CD4-positive, alpha-beta T cell (primary cell): ENCODE results near the gene PKHD1. TPM values are rescaled to one million over a fixed set of nuclear protein-coding genes. Genes with fewer than 3 reads are reported as not detected.

Source experiments
- ATAC-seq: fragments of 200-7000 bp; cut with Tn5 transposase; one replicate; pipeline ENCODE4 v1.10.0; 2022; ENCODE audit warnings: mild to moderate bottlenecking; ENCODE audit not compliant: poor library complexity
- CTCF ChIA-PET: fragments of 350-600 bp; sonication (Branson Sonifier 250); formaldehyde crosslinking; loops from one replicate; lab custom pipeline; 2021; ENCODE audit warnings: antibody characterized with exemption, inconsistent platforms; lab: Charles Lee
- POLR2A ChIA-PET: fragments of 350-600 bp; sonication (Branson Sonifier 250); formaldehyde crosslinking; loops from one replicate; lab custom pipeline; 2021; ENCODE audit warnings: antibody characterized with exemption, inconsistent platforms; lab: Charles Lee
- DNase-seq, 14 experiments: peaks; one replicate each; pipeline ENCODE4 v3.0.0-alpha.2; 2013 to 2020; ENCODE audit warnings: mixed read lengths in 2 of 14
- H3K27ac ChIP-seq, 2 donors: one replicate each; pipeline versions ENCODE4 v1.5.1 to v1.7.0; 2013; ENCODE audit warnings: low read length in 2 of 2, low read depth in 1 of 2, mild to moderate bottlenecking in 1 of 2
- H3K27me3 ChIP-seq, 2 experiments: 1 replicate in 1 of 2; 2 replicates in 1 of 2; pipeline versions ENCODE4 v1.6.1 to v1.7.0; 2013; ENCODE audit warnings: low read length in 2 of 2, control low read depth in 1 of 2, mild to moderate bottlenecking in 1 of 2, moderate library complexity in 1 of 2; ENCODE audit not compliant: insufficient read depth in 2 of 2, control insufficient read depth in 1 of 2
- H3K36me3 ChIP-seq: one replicate; pipeline ENCODE4 v1.6.1; 2013; ENCODE audit warnings: low read length, control low read depth; ENCODE audit not compliant: insufficient read depth
- H3K4me1 ChIP-seq: one replicate; pipeline ENCODE4 v1.6.1; 2013; ENCODE audit warnings: low read length, control low read depth; ENCODE audit not compliant: insufficient read depth
- H3K4me3 ChIP-seq: one replicate; pipeline ENCODE4 v1.5.1; 2013; ENCODE audit warnings: mild to moderate bottlenecking, low read length, moderate library complexity
- H3K9me3 ChIP-seq, 2 experiments: 1 replicate in 1 of 2; 2 replicates in 1 of 2; pipeline versions ENCODE4 v1.6.1 to v1.7.0; 2013; ENCODE audit warnings: low read length in 2 of 2, mild to moderate bottlenecking in 2 of 2, control low read depth in 1 of 2, moderate library complexity in 1 of 2; ENCODE audit not compliant: control insufficient read depth in 1 of 2, insufficient read depth in 1 of 2
- H3K27ac Mint-ChIP-seq: one replicate; pipeline ENCODE4 v1.8.0; 2020; ENCODE audit warnings: mixed read lengths
- H3K27me3 Mint-ChIP-seq: one replicate; pipeline ENCODE4 v1.8.0; 2021; ENCODE audit warnings: mixed read lengths
- H3K36me3 Mint-ChIP-seq: one replicate; pipeline ENCODE4 v1.8.0; 2021; ENCODE audit warnings: low read depth, mixed read lengths
- H3K4me1 Mint-ChIP-seq: one replicate; pipeline ENCODE4 v1.8.0; 2021; ENCODE audit warnings: low read depth, mixed read lengths
- H3K4me3 Mint-ChIP-seq: one replicate; pipeline ENCODE4 v1.8.0; 2020; ENCODE audit warnings: mild to moderate bottlenecking, mixed read lengths
- H3K9me3 Mint-ChIP-seq: one replicate; pipeline ENCODE4 v1.8.0; 2020; ENCODE audit warnings: mixed read lengths
- intact Hi-C, 2 experiments: fragments of 100-400 bp; cut with DNase I in 1 of 2; cut with micrococcal nuclease in 1 of 2; formaldehyde crosslinking; loops; one replicate each; pipeline versions ENCODE4 v1.15.1 to v1.9.0; 2023 to 2025; cut with DNase I, micrococcal nuclease
- total RNA-seq, 174 experiments: library from RNA in 2 of 174; stranded (reverse) in 2 of 174; gene quantifications; one replicate each; pipeline ENCODE4 v1.2.3 and lab custom pipeline; 2021 to 2026
- TF ChIP-seq, protein P1 (sequence below): fragments of 200-600 bp; IDR thresholded peaks from one replicate; pipeline ENCODE4 v1.8.0; 2022; ENCODE audit warnings: antibody characterized with exemption, mild to moderate bottlenecking

The PKHD1 gene
- total RNA-seq, 2 experiments from 2014 or later = 0.03 TPM; not detected in 1

- H3K27ac ChIP-seq = no peak overlapping the region
- no peak overlapping the region for H3K4me3 Mint-ChIP-seq
- no peak overlapping the region for H3K4me3 ChIP-seq
- H3K27ac Mint-ChIP-seq = no peak overlapping the region
- no peaks in the 10 kb centered on the region for H3K9me3 ChIP-seq
- no peaks in the 10 kb centered on the region for H3K27me3 ChIP-seq
- CTCF ChIA-PET = no interaction called here
- ATAC-seq (no peak), DNase-seq (no peak)
- H3K27me3 Mint-ChIP-seq = peaks cover 48% of the 10 kb centered on the region
- no peaks in the 10 kb centered on the region for H3K4me1 Mint-ChIP-seq
- no peaks in the 10 kb centered on the region for H3K4me1 ChIP-seq
- H3K36me3 Mint-ChIP-seq = no peaks in the 10 kb centered on the region
- H3K36me3 ChIP-seq = no peaks in the 10 kb centered on the region
- TF ChIP-seq, protein P1, sequence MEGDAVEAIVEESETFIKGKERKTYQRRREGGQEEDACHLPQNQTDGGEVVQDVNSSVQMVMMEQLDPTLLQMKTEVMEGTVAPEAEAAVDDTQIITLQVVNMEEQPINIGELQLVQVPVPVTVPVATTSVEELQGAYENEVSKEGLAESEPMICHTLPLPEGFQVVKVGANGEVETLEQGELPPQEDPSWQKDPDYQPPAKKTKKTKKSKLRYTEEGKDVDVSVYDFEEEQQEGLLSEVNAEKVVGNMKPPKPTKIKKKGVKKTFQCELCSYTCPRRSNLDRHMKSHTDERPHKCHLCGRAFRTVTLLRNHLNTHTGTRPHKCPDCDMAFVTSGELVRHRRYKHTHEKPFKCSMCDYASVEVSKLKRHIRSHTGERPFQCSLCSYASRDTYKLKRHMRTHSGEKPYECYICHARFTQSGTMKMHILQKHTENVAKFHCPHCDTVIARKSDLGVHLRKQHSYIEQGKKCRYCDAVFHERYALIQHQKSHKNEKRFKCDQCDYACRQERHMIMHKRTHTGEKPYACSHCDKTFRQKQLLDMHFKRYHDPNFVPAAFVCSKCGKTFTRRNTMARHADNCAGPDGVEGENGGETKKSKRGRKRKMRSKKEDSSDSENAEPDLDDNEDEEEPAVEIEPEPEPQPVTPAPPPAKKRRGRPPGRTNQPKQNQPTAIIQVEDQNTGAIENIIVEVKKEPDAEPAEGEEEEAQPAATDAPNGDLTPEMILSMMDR = no peak
- H3K9me3 Mint-ChIP-seq = no peaks in the 10 kb centered on the region
- POLR2A ChIA-PET = no interaction called here
- intact Hi-C loops = loop anchor here in 1 of 2 experiments (10.0 kb wide), 1 partner anchor 1886 kb away; no protein-coding TSS in a partner anchor
Measured at GRCh38 chr6:52010806-52011205, 76.6 kb downstream of the PKHD1 start.

DNA sequence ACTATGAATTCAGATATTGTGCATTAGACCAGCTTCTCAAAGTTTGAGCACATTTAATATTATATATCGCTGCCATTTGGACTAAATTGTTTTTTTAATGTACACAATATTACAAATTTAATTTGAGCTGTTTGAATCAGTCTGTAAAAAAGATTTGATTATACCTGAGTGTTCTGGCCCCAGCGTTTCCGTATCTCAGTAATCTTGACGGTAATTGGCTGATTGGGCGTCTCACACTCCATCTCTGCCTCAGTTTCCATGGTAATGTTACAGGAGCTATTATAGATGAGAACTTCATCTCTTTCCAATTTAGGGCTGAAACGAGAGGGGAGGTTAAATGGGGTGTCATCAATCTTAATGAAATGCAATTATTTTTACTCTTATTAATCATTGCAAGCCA is 77.3 kb downstream of the PKHD1 start:
- TF ChIP-seq, protein P1 = no peak
- Mint-ChIP-seq H3K4me3 (no peak overlapping the region), H3K27me3 (peaks cover 50% of the 10 kb centered on the region), H3K27ac (no peak overlapping the region), H3K4me1 (no peaks in the 10 kb centered on the region), H3K36me3 (no peaks in the 10 kb centered on the region), H3K9me3 (no peaks in the 10 kb centered on the region)
- no peaks in the 10 kb centered on the region for H3K27me3 ChIP-seq
- H3K27ac ChIP-seq = no peak overlapping the region
- intact Hi-C loops = loop anchor here in 1 of 2 experiments (10.0 kb wide), 1 partner anchor 1885 kb away; no protein-coding TSS in a partner anchor
- ChIA-PET CTCF (no interaction called here), POLR2A (no interaction called here)
- no peak for DNase-seq
- no peaks in the 10 kb centered on the region for H3K4me1 ChIP-seq
- no peak overlapping the region for H3K4me3 ChIP-seq
- H3K36me3 ChIP-seq = no peaks in the 10 kb centered on the region
- ATAC-seq = no peak
- no peaks in the 10 kb centered on the region for H3K9me3 ChIP-seq

DNA sequence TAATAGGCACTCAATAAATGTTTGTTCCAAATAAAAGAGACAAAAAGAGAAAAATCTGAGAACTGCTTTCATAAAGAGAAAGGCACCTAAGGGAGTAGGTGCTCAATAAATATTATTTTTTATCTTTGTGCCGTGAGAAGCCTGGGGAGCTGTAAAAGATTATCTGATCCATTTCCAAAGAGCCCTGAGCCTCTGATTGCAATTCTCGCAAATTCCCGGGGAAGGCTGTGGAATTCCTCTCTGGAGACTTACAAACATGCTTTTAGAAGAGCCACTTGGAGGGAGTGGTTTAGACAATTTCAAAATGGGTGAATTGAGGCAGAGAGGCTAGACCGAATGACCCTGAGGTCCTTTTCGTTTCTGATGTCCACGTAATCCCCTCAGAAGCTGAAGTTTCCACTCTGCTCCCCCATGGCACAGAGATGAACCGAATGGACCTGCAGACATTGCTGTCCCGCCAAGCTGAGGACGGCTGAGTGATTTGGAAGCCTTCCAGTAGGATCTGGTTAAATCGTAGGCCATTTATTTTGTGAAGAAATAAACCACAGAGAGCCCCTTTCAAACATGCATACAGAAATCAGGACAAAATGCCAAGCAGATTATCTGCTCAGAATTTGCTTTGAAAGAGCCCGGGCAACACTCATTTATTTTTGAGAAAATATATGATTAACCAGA is 77.8 kb downstream of the PKHD1 start:
- ChIA-PET POLR2A (no interaction called here), CTCF (no interaction called here)
- no peaks in the 10 kb centered on the region for H3K36me3 Mint-ChIP-seq
- DNase-seq (no peak), ATAC-seq (no peak)
- H3K4me1 Mint-ChIP-seq = no peaks in the 10 kb centered on the region
- H3K27ac ChIP-seq = no peak overlapping the region
- H3K9me3 Mint-ChIP-seq = no peaks in the 10 kb centered on the region
- no peaks in the 10 kb centered on the region for H3K36me3 ChIP-seq
- no peak overlapping the region for H3K27ac Mint-ChIP-seq
- no peak overlapping the region for H3K4me3 ChIP-seq
- no peak overlapping the region for H3K4me3 Mint-ChIP-seq
- peaks cover 51% of the 10 kb centered on the region for H3K27me3 Mint-ChIP-seq
- H3K9me3 ChIP-seq = no peaks in the 10 kb centered on the region
- intact Hi-C loops = loop anchor here in 1 of 2 experiments (10.0 kb wide), 1 partner anchor 1885 kb away; no protein-coding TSS in a partner anchor
- H3K4me1 ChIP-seq = no peaks in the 10 kb centered on the region
- H3K27me3 ChIP-seq = no peaks in the 10 kb centered on the region
- TF ChIP-seq, protein P1 = no peak
